Prostate gland (tissue), 2 donors: Measurements from ENCODE around the gene CAP2. TPM values are rescaled to one million over a fixed set of nuclear protein-coding genes. Genes with fewer than 3 reads are reported as not detected.

Source experiments
- DNase-seq: peaks from one replicate; pipeline ENCODE4 v3.0.0-alpha.2; 2019; ENCODE audit warnings: low spot score
- H3K27ac ChIP-seq, 2 donors: fragments of 200-600 bp; sonication (generic); 2 replicates each; pipeline ENCODE4 v1.5.1; 2017 to 2019
- H3K27me3 ChIP-seq: fragments of 200-600 bp; sonication (generic); replicated peaks from 2 replicates; pipeline ENCODE4 v1.5.1; 2019; ENCODE audit not compliant: insufficient read depth
- H3K36me3 ChIP-seq, 2 donors: fragments of 200-600 bp; sonication (generic); 1 replicate in 1 of 2; 2 replicates in 1 of 2; pipeline versions ENCODE4 v1.5.1 to v1.8.1; 2017 to 2019
- H3K4me1 ChIP-seq: fragments of 200-600 bp; sonication (generic); replicated peaks from 2 replicates; pipeline ENCODE4 v1.5.1; 2019
- H3K4me3 ChIP-seq, 2 donors: fragments of 200-600 bp; sonication (generic); 2 replicates each; pipeline ENCODE4 v1.5.1; 2017 to 2019
- H3K9me3 ChIP-seq: fragments of 200-600 bp; sonication (generic); 2 replicates; pipeline ENCODE4 v1.5.1; 2017
- POLR2A ChIP-seq: fragments of 450-650 bp; IDR thresholded peaks from one replicate; pipeline ENCODE4 v1.6.1; 2016; ENCODE audit warnings: antibody characterized with exemption, mild to moderate bottlenecking
- POLR2AphosphoS5 ChIP-seq: sonication (generic); formaldehyde crosslinking; IDR thresholded peaks from one replicate; pipeline ENCODE4 v1.6.1; 2017; ENCODE audit warnings: antibody characterized with exemption
- WGBS: methylation state at CpG from one replicate; pipeline ENCODE4 v1.1.5; 2018; 5-methylcytosine and 5-hydroxymethylcytosine counted together
- intact Hi-C: fragments of 100-400 bp; cut with DNase I; formaldehyde crosslinking; loops from one replicate; pipeline ENCODE4 v1.14.2; 2022
- total RNA-seq, 2 donors: library from RNA; depleted of rRNA; stranded (reverse); fragments of >200 nt; gene quantifications; one replicate each; pipeline ENCODE4 v1.1.0, GENCODE V29; 2016
- TF ChIP-seq, protein P1 (sequence below), 4 experiments: fragments of 200-600 bp in 2 of 4; fragments of 450-650 bp in 2 of 4; sonication (generic) in 2 of 4; IDR thresholded peaks; 1 replicate in 3 of 4; 2 replicates in 1 of 4; pipeline ENCODE4 v1.5.1; 2016 to 2019; ENCODE audit warnings: antibody characterized with exemption in 4 of 4, mild to moderate bottlenecking in 2 of 4, moderate library complexity in 2 of 4

The CAP2 gene
- total RNA-seq, 2 donors from 2014 or later: 8.7 to 10.0 TPM

DNA sequence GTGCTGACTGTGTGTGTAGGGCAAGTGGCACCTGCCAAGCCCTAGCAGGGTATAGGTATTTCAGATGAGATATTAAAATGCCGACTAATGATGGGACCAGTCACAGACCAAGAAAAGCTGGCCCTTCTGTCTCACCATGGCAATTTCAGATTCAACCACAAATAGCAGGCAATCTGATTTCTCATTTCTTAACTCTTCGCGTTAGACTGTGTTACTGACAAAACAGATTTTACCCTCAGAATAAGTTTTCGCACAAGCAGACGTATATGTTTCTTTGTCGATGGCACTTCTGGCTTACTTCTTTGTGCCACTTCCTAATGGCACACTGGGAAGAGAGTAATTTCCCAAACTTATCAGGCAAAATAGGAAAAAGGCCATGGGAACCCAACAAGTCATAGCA is 58.7 kb downstream of the CAP2 start:
- H3K27me3 ChIP-seq: no peaks in the 10 kb centered on the region
- TF ChIP-seq, protein P1, sequence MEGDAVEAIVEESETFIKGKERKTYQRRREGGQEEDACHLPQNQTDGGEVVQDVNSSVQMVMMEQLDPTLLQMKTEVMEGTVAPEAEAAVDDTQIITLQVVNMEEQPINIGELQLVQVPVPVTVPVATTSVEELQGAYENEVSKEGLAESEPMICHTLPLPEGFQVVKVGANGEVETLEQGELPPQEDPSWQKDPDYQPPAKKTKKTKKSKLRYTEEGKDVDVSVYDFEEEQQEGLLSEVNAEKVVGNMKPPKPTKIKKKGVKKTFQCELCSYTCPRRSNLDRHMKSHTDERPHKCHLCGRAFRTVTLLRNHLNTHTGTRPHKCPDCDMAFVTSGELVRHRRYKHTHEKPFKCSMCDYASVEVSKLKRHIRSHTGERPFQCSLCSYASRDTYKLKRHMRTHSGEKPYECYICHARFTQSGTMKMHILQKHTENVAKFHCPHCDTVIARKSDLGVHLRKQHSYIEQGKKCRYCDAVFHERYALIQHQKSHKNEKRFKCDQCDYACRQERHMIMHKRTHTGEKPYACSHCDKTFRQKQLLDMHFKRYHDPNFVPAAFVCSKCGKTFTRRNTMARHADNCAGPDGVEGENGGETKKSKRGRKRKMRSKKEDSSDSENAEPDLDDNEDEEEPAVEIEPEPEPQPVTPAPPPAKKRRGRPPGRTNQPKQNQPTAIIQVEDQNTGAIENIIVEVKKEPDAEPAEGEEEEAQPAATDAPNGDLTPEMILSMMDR (IDR thresholded peaks at IDR 0.05): no peak
- no peak for TF ChIP-seq POLR2A
- no peak for TF ChIP-seq POLR2AphosphoS5
- H3K36me3 ChIP-seq: no peaks in the 10 kb centered on the region
- WGBS: 98% methylated on average over 6 of the region's 6 CpGs
- no peak for DNase-seq
- H3K9me3 ChIP-seq: no peaks in the 10 kb centered on the region
- intact Hi-C loops: no loop called here
- no peaks in the 10 kb centered on the region for H3K4me1 ChIP-seq
- H3K27ac ChIP-seq: no peak overlapping the region
- no peak overlapping the region for H3K4me3 ChIP-seq

DNA sequence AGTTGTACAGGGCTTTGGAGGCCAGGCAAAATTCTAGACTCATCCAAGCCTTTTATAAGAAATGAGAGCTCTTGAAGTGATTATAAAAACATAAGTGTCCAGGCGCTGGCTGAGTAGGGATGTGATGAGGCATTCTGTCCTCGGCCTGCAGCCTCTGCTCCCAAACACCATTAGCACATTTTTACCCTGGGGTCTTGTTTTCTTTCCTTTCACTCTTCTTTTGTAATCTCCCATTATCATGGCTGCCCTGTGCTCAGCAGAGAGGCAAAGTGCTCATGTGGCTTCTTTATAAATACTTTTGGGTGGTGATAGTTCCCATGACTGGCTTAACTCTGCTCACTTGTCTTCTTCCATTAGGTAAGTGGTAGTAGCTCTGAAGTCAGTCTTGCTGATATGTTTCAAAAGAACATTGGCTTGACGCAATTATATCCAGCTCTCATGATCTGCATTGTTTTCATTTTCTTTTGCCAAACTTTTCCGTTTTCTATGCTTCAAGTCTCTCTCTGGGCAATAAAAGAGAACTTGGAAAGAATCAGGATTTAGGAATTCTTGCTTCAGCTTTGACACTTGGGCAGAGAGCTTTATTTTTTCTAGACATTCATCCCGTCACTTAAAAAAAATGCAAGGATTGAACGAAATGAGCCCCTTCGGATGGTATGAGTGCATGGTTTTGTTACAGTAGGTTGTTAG is 61.1 kb downstream of the CAP2 start:
- no peak overlapping the region for H3K27ac ChIP-seq
- peaks cover 0 to 4% of the 10 kb centered on the region in 2 donors for H3K36me3 ChIP-seq
- no peaks in the 10 kb centered on the region for H3K9me3 ChIP-seq
- H3K4me1 ChIP-seq: no peaks in the 10 kb centered on the region
- TF ChIP-seq, protein P1 (IDR thresholded peaks at IDR 0.05): no peak
- TF ChIP-seq POLR2AphosphoS5 (no peak), POLR2A (no peak)
- intact Hi-C loops: no loop called here
- WGBS: 68% methylated on average over 7 of the region's 7 CpGs
- no peak for DNase-seq
- no peaks in the 10 kb centered on the region for H3K27me3 ChIP-seq
- H3K4me3 ChIP-seq: no peak overlapping the region

DNA sequence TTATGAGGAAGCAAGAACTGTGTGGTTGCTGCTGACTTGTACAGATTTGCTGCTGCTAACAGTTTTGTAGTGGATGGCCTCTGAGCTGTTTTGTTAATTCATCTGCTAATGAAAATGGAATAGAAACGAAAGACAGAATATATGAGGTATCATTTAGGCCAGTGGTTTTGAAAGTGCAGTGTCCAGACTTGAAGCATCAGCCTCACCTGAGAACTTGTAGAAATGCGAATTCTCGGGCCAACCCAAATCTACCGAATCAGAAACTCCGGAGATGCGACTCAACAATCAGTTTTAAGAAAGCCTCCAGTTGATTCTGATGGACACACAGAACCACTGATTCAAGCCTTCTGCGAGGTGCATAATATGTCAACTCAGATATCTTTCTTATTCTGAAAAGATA is 62.5 kb downstream of the CAP2 start:
- Histone ChIP-seq H3K27ac (no peak overlapping the region), H3K36me3 (peaks cover 0 to 4% of the 10 kb centered on the region in 2 donors), H3K4me1 (no peaks in the 10 kb centered on the region), H3K9me3 (no peaks in the 10 kb centered on the region), H3K4me3 (no peak overlapping the region), H3K27me3 (no peaks in the 10 kb centered on the region)
- 94% methylated on average over 7 of the region's 7 CpGs for WGBS
- intact Hi-C loops: no loop called here
- TF ChIP-seq POLR2AphosphoS5: no peak
- TF ChIP-seq, protein P1 (IDR thresholded peaks at IDR 0.05): no peak
- TF ChIP-seq POLR2A: no peak
- DNase-seq: no peak

DNA sequence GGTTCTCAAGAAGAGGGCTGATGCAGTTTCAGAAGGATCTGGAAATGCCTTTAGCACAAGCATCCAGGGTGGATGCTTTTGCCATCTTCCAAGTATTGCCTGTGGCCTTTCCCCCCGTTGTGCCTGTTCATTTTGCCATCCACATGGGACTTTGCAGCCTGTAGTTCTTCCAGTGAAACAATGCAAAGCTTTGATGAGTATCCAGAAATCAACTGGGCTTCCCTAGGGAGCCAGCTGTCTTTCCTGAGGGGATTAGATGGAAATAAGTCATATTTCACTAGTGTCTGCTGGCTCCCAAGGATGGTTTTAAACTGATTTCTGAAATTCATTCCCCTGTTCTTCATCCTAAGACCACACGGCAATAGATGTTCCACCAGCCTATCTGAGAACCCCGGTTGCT is 63.3 kb downstream of the CAP2 start:
- intact Hi-C loops: no loop called here
- 90% methylated on average over 3 of the region's 3 CpGs for WGBS
- Histone ChIP-seq H3K9me3 (no peaks in the 10 kb centered on the region), H3K4me1 (no peaks in the 10 kb centered on the region), H3K27ac (no peak overlapping the region), H3K36me3 (peaks cover 0 to 4% of the 10 kb centered on the region in 2 donors), H3K4me3 (no peak overlapping the region), H3K27me3 (no peaks in the 10 kb centered on the region)
- TF ChIP-seq POLR2AphosphoS5 (no peak), POLR2A (no peak)
- TF ChIP-seq, protein P1 (IDR thresholded peaks at IDR 0.05): no peak
- DNase-seq: no peak

DNA sequence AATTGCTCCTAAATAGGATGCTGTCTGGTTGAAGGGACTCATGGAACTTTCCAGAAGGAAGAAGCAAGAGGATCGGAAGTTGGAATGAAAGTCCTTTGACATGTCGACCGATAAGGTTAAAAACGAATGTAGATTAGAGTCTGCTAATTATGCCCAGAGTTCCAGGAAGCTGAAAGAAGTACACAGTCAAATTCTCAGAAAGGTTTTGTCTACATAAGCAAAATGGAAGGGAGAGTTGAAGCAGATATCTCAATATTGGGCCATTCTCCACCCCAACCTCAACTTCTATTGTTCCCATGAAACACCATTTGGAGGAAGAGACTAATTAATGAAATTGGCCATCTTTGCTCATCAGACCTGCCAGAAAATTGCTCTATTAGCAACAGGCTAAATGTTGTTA is 64.0 kb downstream of the CAP2 start:
- Histone ChIP-seq H3K4me1 (no peaks in the 10 kb centered on the region), H3K27me3 (no peaks in the 10 kb centered on the region), H3K9me3 (no peaks in the 10 kb centered on the region), H3K4me3 (no peak overlapping the region), H3K27ac (no peak overlapping the region), H3K36me3 (peaks cover 0 to 4% of the 10 kb centered on the region in 2 donors)
- DNase-seq: no peak
- intact Hi-C loops: no loop called here
- TF ChIP-seq POLR2A (no peak), POLR2AphosphoS5 (no peak)
- WGBS: 93% methylated on average over 4 of the region's 4 CpGs
